CD4-positive, alpha-beta T cell (primary cell): ENCODE data around the gene SNX15. TPM values are rescaled to one million over a fixed set of nuclear protein-coding genes. Genes with fewer than 3 reads are reported as not detected.

Experiments used
- ATAC-seq: fragments of 200-7000 bp; cut with Tn5 transposase; one replicate; pipeline ENCODE4 v1.10.0; 2022; ENCODE audit warnings: mild to moderate bottlenecking; ENCODE audit not compliant: poor library complexity
- CTCF ChIA-PET: fragments of 350-600 bp; sonication (Branson Sonifier 250); formaldehyde crosslinking; loops from one replicate; lab custom pipeline; 2021; ENCODE audit warnings: antibody characterized with exemption, inconsistent platforms; lab: Charles Lee
- POLR2A ChIA-PET: fragments of 350-600 bp; sonication (Branson Sonifier 250); formaldehyde crosslinking; loops from one replicate; lab custom pipeline; 2021; ENCODE audit warnings: antibody characterized with exemption, inconsistent platforms; lab: Charles Lee
- DNase-seq, 14 experiments: peaks; one replicate each; pipeline ENCODE4 v3.0.0-alpha.2; 2013 to 2020; ENCODE audit warnings: mixed read lengths in 2 of 14
- H3K27ac ChIP-seq, 2 donors: one replicate each; pipeline versions ENCODE4 v1.5.1 to v1.7.0; 2013; ENCODE audit warnings: low read length in 2 of 2, low read depth in 1 of 2, mild to moderate bottlenecking in 1 of 2
- H3K27me3 ChIP-seq, 2 experiments: 1 replicate in 1 of 2; 2 replicates in 1 of 2; pipeline versions ENCODE4 v1.6.1 to v1.7.0; 2013; ENCODE audit warnings: low read length in 2 of 2, control low read depth in 1 of 2, mild to moderate bottlenecking in 1 of 2, moderate library complexity in 1 of 2; ENCODE audit not compliant: insufficient read depth in 2 of 2, control insufficient read depth in 1 of 2
- H3K36me3 ChIP-seq: one replicate; pipeline ENCODE4 v1.6.1; 2013; ENCODE audit warnings: low read length, control low read depth; ENCODE audit not compliant: insufficient read depth
- H3K4me1 ChIP-seq: one replicate; pipeline ENCODE4 v1.6.1; 2013; ENCODE audit warnings: low read length, control low read depth; ENCODE audit not compliant: insufficient read depth
- H3K4me3 ChIP-seq: one replicate; pipeline ENCODE4 v1.5.1; 2013; ENCODE audit warnings: mild to moderate bottlenecking, low read length, moderate library complexity
- H3K9me3 ChIP-seq, 2 experiments: 1 replicate in 1 of 2; 2 replicates in 1 of 2; pipeline versions ENCODE4 v1.6.1 to v1.7.0; 2013; ENCODE audit warnings: low read length in 2 of 2, mild to moderate bottlenecking in 2 of 2, control low read depth in 1 of 2, moderate library complexity in 1 of 2; ENCODE audit not compliant: control insufficient read depth in 1 of 2, insufficient read depth in 1 of 2
- H3K27ac Mint-ChIP-seq: one replicate; pipeline ENCODE4 v1.8.0; 2020; ENCODE audit warnings: mixed read lengths
- H3K27me3 Mint-ChIP-seq: one replicate; pipeline ENCODE4 v1.8.0; 2021; ENCODE audit warnings: mixed read lengths
- H3K36me3 Mint-ChIP-seq: one replicate; pipeline ENCODE4 v1.8.0; 2021; ENCODE audit warnings: low read depth, mixed read lengths
- H3K4me1 Mint-ChIP-seq: one replicate; pipeline ENCODE4 v1.8.0; 2021; ENCODE audit warnings: low read depth, mixed read lengths
- H3K4me3 Mint-ChIP-seq: one replicate; pipeline ENCODE4 v1.8.0; 2020; ENCODE audit warnings: mild to moderate bottlenecking, mixed read lengths
- H3K9me3 Mint-ChIP-seq: one replicate; pipeline ENCODE4 v1.8.0; 2020; ENCODE audit warnings: mixed read lengths
- CTCF ChIP-seq: fragments of 200-600 bp; IDR thresholded peaks from one replicate; pipeline ENCODE4 v1.8.0; 2022; ENCODE audit warnings: antibody characterized with exemption, mild to moderate bottlenecking
- intact Hi-C, 2 experiments: fragments of 100-400 bp; cut with DNase I in 1 of 2; cut with micrococcal nuclease in 1 of 2; formaldehyde crosslinking; loops; one replicate each; pipeline versions ENCODE4 v1.15.1 to v1.9.0; 2023 to 2025; cut with DNase I, micrococcal nuclease
- total RNA-seq, 174 experiments: library from RNA in 2 of 174; stranded (reverse) in 2 of 174; gene quantifications; one replicate each; pipeline ENCODE4 v1.2.3 and lab custom pipeline; 2021 to 2026

The SNX15 gene
- total RNA-seq, 2 experiments from 2014 or later = 13.9 to 14.7 TPM

GRCh38 chr11:65014726-65015227, 12.5 kb upstream of the SNX15 start:
- Histone ChIP-seq H3K4me3 (peak overlapping the region; percentile 87), H3K4me1 (peaks cover 26% of the 10 kb centered on the region), H3K27ac (peak overlapping the region; percentile 74 to 83), H3K27me3 (no peaks in the 10 kb centered on the region), H3K36me3 (peaks cover 13% of the 10 kb centered on the region), H3K9me3 (no peaks in the 10 kb centered on the region)
- H3K27me3 Mint-ChIP-seq = no peaks in the 10 kb centered on the region
- H3K36me3 Mint-ChIP-seq = peaks cover 3% of the 10 kb centered on the region
- ATAC-seq (no peak), DNase-seq (peak in 1 of 14 experiments; percentile 12)
- peak overlapping the region; percentile 92 for H3K27ac Mint-ChIP-seq
- peaks cover 26% of the 10 kb centered on the region for H3K4me1 Mint-ChIP-seq
- no peak for TF ChIP-seq CTCF
- H3K4me3 Mint-ChIP-seq = peak overlapping the region; percentile 97
- intact Hi-C loops = loop anchor here (1.0 to 10.0 kb wide), 7 partner anchors 13 to 300 kb away; partner anchors contain the start of genes CDC42EP2 (in 2 of the 2), CAPN1 (in 1 of the 2), MAJIN (in 1 of the 2) and SAC3D1 (in 1 of the 2)
- CTCF ChIA-PET = interaction anchor here (0.8 to 4.1 kb wide), 16 partner anchors 13 to 170 kb away, joined by 3 to 30 read pairs (median 6); partner anchors contain the start of genes CDC42BPG, CDCA5, FAU and MRPL49
- no peaks in the 10 kb centered on the region for H3K9me3 Mint-ChIP-seq
- POLR2A ChIA-PET = interaction anchor here (0.8 to 2.8 kb wide), 10 partner anchors 10 to 168 kb away, joined by 3 to 19 read pairs (median 8); partner anchors contain the start of genes FAU, MRPL49, PPP2R5B and SAC3D1

GRCh38 chr11:65016705-65017104, 10.5 kb upstream of the SNX15 start:
- no peak for TF ChIP-seq CTCF

GRCh38 chr11:65017937-65018336, 9.3 kb upstream of the SNX15 start:
- peak overlapping the region; percentile 42 for H3K4me3 Mint-ChIP-seq
- CTCF ChIA-PET = interaction anchor here (0.9 kb wide), 1 partner anchor 99 kb away, joined by 3 read pairs; the partner anchor contains the start of gene ZNHIT2
- no peaks in the 10 kb centered on the region for H3K9me3 Mint-ChIP-seq
- no peaks in the 10 kb centered on the region for H3K27me3 ChIP-seq
- no peak overlapping the region for H3K27ac ChIP-seq
- peaks cover 24% of the 10 kb centered on the region for H3K4me1 ChIP-seq
- H3K9me3 ChIP-seq = no peaks in the 10 kb centered on the region
- ATAC-seq (no peak), DNase-seq (no peak)
- H3K4me1 Mint-ChIP-seq = peaks cover 25% of the 10 kb centered on the region
- H3K36me3 ChIP-seq = peaks cover 32% of the 10 kb centered on the region
- H3K27me3 Mint-ChIP-seq = no peaks in the 10 kb centered on the region
- H3K36me3 Mint-ChIP-seq = peaks cover 3% of the 10 kb centered on the region
- H3K4me3 ChIP-seq = no peak overlapping the region
- intact Hi-C loops = loop anchor here (1.0 to 10.0 kb wide), 2 partner anchors 8 to 297 kb away; partner anchors contain the start of gene CDC42EP2 (in 1 of the 2)
- H3K27ac Mint-ChIP-seq = no peak overlapping the region
- POLR2A ChIA-PET = interaction anchor here (0.9 to 1.1 kb wide), 2 partner anchors 8 to 79 kb away, joined by 4 read pairs; partner anchors contain the start of gene VPS51
- no peak for TF ChIP-seq CTCF

More at GRCh38 chr11:65016705-65017104, 10.5 kb upstream of the SNX15 start:
- POLR2A ChIA-PET = no interaction called here
- DNase-seq (no peak), ATAC-seq (no peak)
- CTCF ChIA-PET = no interaction called here
- no peaks in the 10 kb centered on the region for H3K27me3 Mint-ChIP-seq
- Histone ChIP-seq H3K27me3 (no peaks in the 10 kb centered on the region), H3K9me3 (no peaks in the 10 kb centered on the region), H3K36me3 (peaks cover 31% of the 10 kb centered on the region), H3K4me1 (peaks cover 26% of the 10 kb centered on the region), H3K4me3 (no peak overlapping the region), H3K27ac (no peak overlapping the region)
- peaks cover 3% of the 10 kb centered on the region for H3K36me3 Mint-ChIP-seq
- no peaks in the 10 kb centered on the region for H3K9me3 Mint-ChIP-seq
- no peak overlapping the region for H3K4me3 Mint-ChIP-seq
- no peak overlapping the region for H3K27ac Mint-ChIP-seq
- peaks cover 26% of the 10 kb centered on the region for H3K4me1 Mint-ChIP-seq
- intact Hi-C loops = loop anchor here (1.0 to 10.0 kb wide), 2 partner anchors 10 to 298 kb away; partner anchors contain the start of gene CDC42EP2 (in 1 of the 2)
